GM12878 (cell line): Measurements from ENCODE around the gene CACNA1B. TPM values are rescaled to one million over a fixed set of nuclear protein-coding genes. Genes with fewer than 3 reads are reported as not detected.

Source experiments
- ATAC-seq: fragments of 200-7000 bp; cut with Tn5 transposase; 3 replicates; pipeline ENCODE4 v1.9.1; 2020; ENCODE audit warnings: mild to moderate bottlenecking, moderate library complexity
- BruUV-seq: library from RNA; stranded (reverse); fragments of 400-500 nt; replicated peaks from 2 replicates; lab custom pipeline; 2021; lab: Mats Ljungman, UMichigan
- CTCF ChIA-PET: fragments of 300-600 bp; sonication (Branson Sonifier 250); formaldehyde crosslinking; extraction: SDS; loops from one replicate; lab custom pipeline; 2021; ENCODE audit warnings: inconsistent platforms; lab: Yijun Ruan, JAX
- POLR2A ChIA-PET: fragments of 350-600 bp; formaldehyde crosslinking; extraction: SDS; loops from one replicate; lab custom pipeline; 2021; ENCODE audit warnings: inconsistent platforms; lab: Charles Lee
- RAD21 ChIA-PET: fragments of 300-600 bp; sonication (Branson Sonifier 250); formaldehyde crosslinking; loops from one replicate; lab custom pipeline; 2023; ENCODE audit warnings: antibody characterized with exemption; ENCODE audit not compliant: unreplicated experiment; lab: Charles Lee
- SMC1A ChIA-PET: fragments of 300-600 bp; sonication (Branson Sonifier 250); formaldehyde crosslinking; loops from one replicate; lab custom pipeline; 2023; ENCODE audit not compliant: unreplicated experiment, uncharacterized antibody; lab: Charles Lee
- DNase-seq: peaks from one replicate; pipeline ENCODE4 v3.0.0-alpha.2; 2011; ENCODE audit warnings: low read depth, low spot score
- FAIRE-seq: peaks from 3 replicates; lab custom pipeline; 2011; peaks lifted over from hg19 to GRCh38; lab: Jason Lieb, UNC
- H2AFZ ChIP-seq: 2 replicates; pipeline ENCODE4 v1.6.0; 2011; ENCODE audit warnings: low read depth, low read length, control low read depth; ENCODE audit not compliant: control insufficient read depth
- H3K27ac ChIP-seq: 2 replicates; pipeline ENCODE4 v1.5.1; 2011; ENCODE audit warnings: control low read depth; ENCODE audit not compliant: control insufficient read depth, insufficient read depth
- H3K27me3 ChIP-seq, 2 experiments: replicated peaks in 1 of 2; 2 replicates each; pipeline versions ENCODE4 v1.6.0 to v1.6.1; 2011; ENCODE audit warnings: low read length in 1 of 2; ENCODE audit not compliant: control insufficient read depth in 2 of 2, insufficient read depth in 2 of 2
- H3K36me3 ChIP-seq, 2 experiments: 2 replicates each; pipeline ENCODE4 v1.5.1; 2011; ENCODE audit warnings: low read length in 1 of 2; ENCODE audit not compliant: control insufficient read depth in 2 of 2, insufficient read depth in 2 of 2
- H3K4me1 ChIP-seq: 2 replicates; pipeline ENCODE4 v1.6.1; 2011; ENCODE audit warnings: mild to moderate bottlenecking, low read length, moderate library complexity, mixed read lengths; ENCODE audit not compliant: control insufficient read depth, insufficient read depth
- H3K4me2 ChIP-seq: 2 replicates; pipeline ENCODE4 v1.6.0; 2011; ENCODE audit warnings: control low read depth; ENCODE audit not compliant: control insufficient read depth, insufficient read depth
- H3K4me3 ChIP-seq: fragments of 200-600 bp; sonication (generic); 2 replicates; pipeline ENCODE4 v1.5.1; 2016
- H3K79me2 ChIP-seq: 2 replicates; pipeline ENCODE4 v1.6.0; 2011; ENCODE audit warnings: low read length; ENCODE audit not compliant: control insufficient read depth, insufficient read depth
- H3K9ac ChIP-seq: 2 replicates; pipeline ENCODE4 v1.8.0; 2011; ENCODE audit warnings: low read length, control low read depth, mixed read lengths; ENCODE audit not compliant: control insufficient read depth, insufficient read depth
- H3K9me3 ChIP-seq: replicated peaks from 3 replicates; pipeline ENCODE4 v1.5.1; 2011; ENCODE audit warnings: mild to moderate bottlenecking, low read length; ENCODE audit not compliant: control insufficient read depth, insufficient read depth
- H4K20me1 ChIP-seq: 2 replicates; pipeline ENCODE4 v1.6.0; 2011; ENCODE audit not compliant: control insufficient read depth, insufficient read depth
- BCL11A ChIP-seq: IDR thresholded peaks from 2 replicates; pipeline ENCODE4 v1.6.1; 2011; ENCODE audit warnings: low read depth, low read length
- BMI1 ChIP-seq: fragments of 450-650 bp; IDR thresholded peaks from 2 replicates; pipeline ENCODE4 v1.6.1; 2016; ENCODE audit warnings: mild to moderate bottlenecking, moderate library complexity, borderline replicate concordance
- EED ChIP-seq: sonication (generic); IDR thresholded peaks from 2 replicates; pipeline ENCODE4 v1.6.1; 2016; ENCODE audit warnings: antibody characterized with exemption, low read depth
- HDAC2 ChIP-seq: fragments of 200-600 bp; sonication (generic); IDR thresholded peaks from 2 replicates; pipeline ENCODE4 v1.6.1; 2017
- IKZF2 ChIP-seq, 2 experiments: fragments of 450-650 bp; IDR thresholded peaks; 2 replicates each; pipeline ENCODE4 v1.6.1; 2017; ENCODE audit warnings: mild to moderate bottlenecking in 2 of 2, moderate library complexity in 2 of 2
- NFYB ChIP-seq: IDR thresholded peaks from 2 replicates; pipeline ENCODE4 v1.6.1; 2011; ENCODE audit warnings: low read depth, mild to moderate bottlenecking, low read length, improper control_type of control experiment, moderate library complexity; ENCODE audit not compliant: insufficient read depth
- POLR2AphosphoS2 ChIP-seq: IDR thresholded peaks from 2 replicates; pipeline ENCODE4 v1.6.1; 2011; ENCODE audit warnings: low read depth, mild to moderate bottlenecking, low read length, improper control_type of control experiment, moderate library complexity
- RFX5 ChIP-seq: IDR thresholded peaks from 2 replicates; pipeline ENCODE4 v1.6.1; 2011; ENCODE audit warnings: low read depth, low read length, improper control_type of control experiment
- SREBF2 ChIP-seq: IDR thresholded peaks from 2 replicates; pipeline ENCODE4 v1.6.1; 2012; ENCODE audit warnings: mild to moderate bottlenecking, low read length
- STAT1 ChIP-seq: fragments of 450-650 bp; conservative IDR thresholded peaks from 2 replicates; pipeline ENCODE4 v1.6.1; 2014; ENCODE audit warnings: antibody characterized with exemption, mild to moderate bottlenecking
- TCF12 ChIP-seq: IDR thresholded peaks from 2 replicates; pipeline ENCODE4 v1.6.1; 2011; ENCODE audit warnings: low read depth, mild to moderate bottlenecking, low read length
- ZBED1 ChIP-seq: IDR thresholded peaks from 2 replicates; pipeline ENCODE4 v1.6.1; 2016; ENCODE audit warnings: borderline replicate concordance
- WGBS: methylation state at CpG from one replicate; pipeline ENCODE4 v1.1.6; 2016; ENCODE audit warnings: low lambda C conversion rate; ENCODE audit not compliant: insufficient replicate concordance, insufficient coverage; ENCODE audit errors: missing lambda C conversion rate; 5-methylcytosine and 5-hydroxymethylcytosine counted together
- in situ Hi-C: fragments of 300-500 bp; cut with MboI; formaldehyde crosslinking; loops from 9 replicates; pipeline ENCODE4 v1.14.3; 2018; ENCODE audit warnings: mixed read lengths
- intact Hi-C: fragments of 100-400 bp; cut with micrococcal nuclease; formaldehyde crosslinking; loops from one replicate; pipeline ENCODE4 v1.14.2; 2022; ENCODE audit not compliant: unreplicated experiment
- polyA plus RNA-seq, 11 experiments: library from polyadenylated mRNA; depleted of rRNA in 4 of 11; unstranded in 6 of 11; stranded (reverse) in 5 of 11; fragments of >200 nt; fragmentation: Nextera tagmentation in 4 of 11; fragmentation: Illumina TruSeq in 1 of 11; extraction: Ambion mirVana in 4 of 11; extraction: Trizol in 1 of 11; gene quantifications; 1 replicate in 1 of 11; 2 replicates in 10 of 11; pipeline versions ENCODE4 v1.2.1 to v1.2.3, GENCODE V29; 2011 to 2016; ENCODE audit warnings: inconsistent platforms in 2 of 11, missing spikeins in 2 of 11, low read depth in 1 of 11
- total RNA-seq, 4 experiments: library from RNA; depleted of rRNA in 3 of 4; stranded (reverse); fragments of >200 nt in 3 of 4; fragmentation: Illumina TruSeq in 1 of 4; extraction: Trizol in 1 of 4; gene quantifications; 2 replicates each; pipeline versions ENCODE4 v1.2.1 to v1.2.3, GENCODE V29; 2013 to 2021
- TF ChIP-seq, protein P1 (sequence below): IDR thresholded peaks from 2 replicates; pipeline ENCODE4 v1.6.1; 2012; ENCODE audit warnings: improper control_type of control experiment, low read depth, low read length; ENCODE audit not compliant: insufficient replicate concordance
- TF ChIP-seq, protein P2 (sequence below): fragments of 450-650 bp; IDR thresholded peaks from 2 replicates; pipeline ENCODE4 v1.6.1; 2018; ENCODE audit warnings: borderline replicate concordance, mild to moderate bottlenecking; ENCODE audit not compliant: partially characterized antibody
- TF ChIP-seq, protein P3 (sequence below): IDR thresholded peaks from 2 replicates; pipeline ENCODE4 v1.6.1; 2011; ENCODE audit warnings: low read depth, mild to moderate bottlenecking, low read length, moderate library complexity, borderline replicate concordance; ENCODE audit errors: extremely low read depth

Gene CACNA1B
- total and polyA plus RNA-seq, 10 of the 15 experiments (the other 5 are each of a cell fraction or from before 2014, with no cell fraction given) = 0.01 to 0.03 (median 0.01) TPM; not detected in 7

DNA sequence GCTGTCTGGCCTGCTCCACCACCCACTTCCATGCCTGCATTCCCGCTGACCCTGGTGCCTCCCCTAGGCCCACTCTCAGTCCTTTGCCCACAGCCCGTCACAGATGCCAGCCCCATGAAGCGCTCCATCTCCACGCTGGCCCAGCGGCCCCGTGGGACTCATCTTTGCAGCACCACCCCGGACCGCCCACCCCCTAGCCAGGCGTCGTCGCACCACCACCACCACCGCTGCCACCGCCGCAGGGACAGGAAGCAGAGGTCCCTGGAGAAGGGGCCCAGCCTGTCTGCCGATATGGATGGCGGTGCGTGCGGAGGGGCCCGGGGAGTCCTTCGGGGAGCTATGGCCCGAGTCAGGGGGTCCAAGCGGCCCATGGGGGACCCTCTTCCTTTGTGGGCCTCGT lies 242.5 kb downstream of the CACNA1B start:
- intact Hi-C loops = no loop called here
- no TSS peak for BruUV-seq
- no peak for ATAC-seq
- ChIA-PET RAD21 (no interaction called here), CTCF (no interaction called here), SMC1A (no interaction called here), POLR2A (no interaction called here)
- Histone ChIP-seq H3K79me2 (no peaks in the 10 kb centered on the region), H2AFZ (no peak overlapping the region), H3K4me2 (no peak overlapping the region), H3K4me1 (no peaks in the 10 kb centered on the region), H3K9me3 (no peaks in the 10 kb centered on the region), H3K27ac (no peak overlapping the region), H3K36me3 (no peaks in the 10 kb centered on the region), H3K27me3 (no peaks in the 10 kb centered on the region; a peak in 1 of 4 replicates), H4K20me1 (no peaks in the 10 kb centered on the region), H3K4me3 (no peak overlapping the region), H3K9ac (no peak overlapping the region)
- no peak for FAIRE-seq
- in situ Hi-C loops = no loop called here
- TF ChIP-seq BMI1 (no peak), STAT1 (no peak), NFYB (no peak), EED (no peak), IKZF2 (IDR thresholded peaks at IDR 0.05) (no peak), ZBED1 (no peak), RFX5 (no peak), TCF12 (no peak), BCL11A (no peak), POLR2AphosphoS2 (no peak), HDAC2 (no peak), SREBF2 (no peak)
- TF ChIP-seq, protein P1, sequence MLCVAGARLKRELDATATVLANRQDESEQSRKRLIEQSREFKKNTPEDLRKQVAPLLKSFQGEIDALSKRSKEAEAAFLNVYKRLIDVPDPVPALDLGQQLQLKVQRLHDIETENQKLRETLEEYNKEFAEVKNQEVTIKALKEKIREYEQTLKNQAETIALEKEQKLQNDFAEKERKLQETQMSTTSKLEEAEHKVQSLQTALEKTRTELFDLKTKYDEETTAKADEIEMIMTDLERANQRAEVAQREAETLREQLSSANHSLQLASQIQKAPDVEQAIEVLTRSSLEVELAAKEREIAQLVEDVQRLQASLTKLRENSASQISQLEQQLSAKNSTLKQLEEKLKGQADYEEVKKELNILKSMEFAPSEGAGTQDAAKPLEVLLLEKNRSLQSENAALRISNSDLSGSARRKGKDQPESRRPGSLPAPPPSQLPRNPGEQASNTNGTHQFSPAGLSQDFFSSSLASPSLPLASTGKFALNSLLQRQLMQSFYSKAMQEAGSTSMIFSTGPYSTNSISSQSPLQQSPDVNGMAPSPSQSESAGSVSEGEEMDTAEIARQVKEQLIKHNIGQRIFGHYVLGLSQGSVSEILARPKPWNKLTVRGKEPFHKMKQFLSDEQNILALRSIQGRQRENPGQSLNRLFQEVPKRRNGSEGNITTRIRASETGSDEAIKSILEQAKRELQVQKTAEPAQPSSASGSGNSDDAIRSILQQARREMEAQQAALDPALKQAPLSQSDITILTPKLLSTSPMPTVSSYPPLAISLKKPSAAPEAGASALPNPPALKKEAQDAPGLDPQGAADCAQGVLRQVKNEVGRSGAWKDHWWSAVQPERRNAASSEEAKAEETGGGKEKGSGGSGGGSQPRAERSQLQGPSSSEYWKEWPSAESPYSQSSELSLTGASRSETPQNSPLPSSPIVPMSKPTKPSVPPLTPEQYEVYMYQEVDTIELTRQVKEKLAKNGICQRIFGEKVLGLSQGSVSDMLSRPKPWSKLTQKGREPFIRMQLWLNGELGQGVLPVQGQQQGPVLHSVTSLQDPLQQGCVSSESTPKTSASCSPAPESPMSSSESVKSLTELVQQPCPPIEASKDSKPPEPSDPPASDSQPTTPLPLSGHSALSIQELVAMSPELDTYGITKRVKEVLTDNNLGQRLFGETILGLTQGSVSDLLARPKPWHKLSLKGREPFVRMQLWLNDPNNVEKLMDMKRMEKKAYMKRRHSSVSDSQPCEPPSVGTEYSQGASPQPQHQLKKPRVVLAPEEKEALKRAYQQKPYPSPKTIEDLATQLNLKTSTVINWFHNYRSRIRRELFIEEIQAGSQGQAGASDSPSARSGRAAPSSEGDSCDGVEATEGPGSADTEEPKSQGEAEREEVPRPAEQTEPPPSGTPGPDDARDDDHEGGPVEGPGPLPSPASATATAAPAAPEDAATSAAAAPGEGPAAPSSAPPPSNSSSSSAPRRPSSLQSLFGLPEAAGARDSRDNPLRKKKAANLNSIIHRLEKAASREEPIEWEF = no peak
- TF ChIP-seq, protein P2, sequence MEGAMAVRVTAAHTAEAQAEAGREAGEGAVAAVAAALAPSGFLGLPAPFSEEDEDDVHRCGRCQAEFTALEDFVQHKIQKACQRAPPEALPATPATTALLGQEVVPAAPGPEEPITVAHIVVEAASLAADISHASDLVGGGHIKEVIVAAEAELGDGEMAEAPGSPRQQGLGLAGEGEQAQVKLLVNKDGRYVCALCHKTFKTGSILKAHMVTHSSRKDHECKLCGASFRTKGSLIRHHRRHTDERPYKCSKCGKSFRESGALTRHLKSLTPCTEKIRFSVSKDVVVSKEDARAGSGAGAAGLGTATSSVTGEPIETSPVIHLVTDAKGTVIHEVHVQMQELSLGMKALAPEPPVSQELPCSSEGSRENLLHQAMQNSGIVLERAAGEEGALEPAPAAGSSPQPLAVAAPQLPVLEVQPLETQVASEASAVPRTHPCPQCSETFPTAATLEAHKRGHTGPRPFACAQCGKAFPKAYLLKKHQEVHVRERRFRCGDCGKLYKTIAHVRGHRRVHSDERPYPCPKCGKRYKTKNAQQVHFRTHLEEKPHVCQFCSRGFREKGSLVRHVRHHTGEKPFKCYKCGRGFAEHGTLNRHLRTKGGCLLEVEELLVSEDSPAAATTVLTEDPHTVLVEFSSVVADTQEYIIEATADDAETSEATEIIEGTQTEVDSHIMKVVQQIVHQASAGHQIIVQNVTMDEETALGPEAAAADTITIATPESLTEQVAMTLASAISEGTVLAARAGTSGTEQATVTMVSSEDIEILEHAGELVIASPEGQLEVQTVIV = no peak
- TF ChIP-seq, protein P3, sequence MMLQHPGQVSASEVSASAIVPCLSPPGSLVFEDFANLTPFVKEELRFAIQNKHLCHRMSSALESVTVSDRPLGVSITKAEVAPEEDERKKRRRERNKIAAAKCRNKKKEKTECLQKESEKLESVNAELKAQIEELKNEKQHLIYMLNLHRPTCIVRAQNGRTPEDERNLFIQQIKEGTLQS = no peak
- no peak for DNase-seq
- WGBS = 48% methylated on average over 16 of the region's 23 CpGs
